Testis (tissue), 3 donors: Measurements from ENCODE around the gene HOXD10. TPM values are rescaled to one million over a fixed set of nuclear protein-coding genes. Genes with fewer than 3 reads are reported as not detected.

Experiments used
- DNase-seq: peaks from one replicate; pipeline ENCODE4 v3.0.0-alpha.2; 2019
- H3K27ac ChIP-seq, 2 donors: fragments of 200-600 bp; sonication (generic); one replicate each; pipeline ENCODE4 v1.5.1; 2019
- H3K27me3 ChIP-seq: fragments of 200-600 bp; sonication (generic); one replicate; pipeline ENCODE4 v1.5.1; 2019
- H3K36me3 ChIP-seq: fragments of 200-600 bp; sonication (generic); one replicate; pipeline ENCODE4 v1.5.1; 2017; ENCODE audit warnings: low read depth; ENCODE audit errors: missing control alignments
- H3K4me1 ChIP-seq: fragments of 200-600 bp; sonication (generic); one replicate; pipeline ENCODE4 v1.5.1; 2019
- H3K4me3 ChIP-seq, 2 donors: fragments of 200-600 bp; sonication (generic); one replicate each; pipeline ENCODE4 v1.5.1; 2017 to 2019
- H3K9me3 ChIP-seq: fragments of 200-600 bp; sonication (generic); one replicate; pipeline ENCODE4 v1.5.1; 2017
- POLR2A ChIP-seq: fragments of 450-650 bp; IDR thresholded peaks from one replicate; pipeline ENCODE4 v1.6.1; 2017; ENCODE audit warnings: antibody characterized with exemption, mild to moderate bottlenecking, moderate library complexity
- WGBS, 2 donors: methylation state at CpG; one replicate each; pipeline ENCODE4 v1.1.5; 2018; 5-methylcytosine and 5-hydroxymethylcytosine counted together
- intact Hi-C: fragments of 100-400 bp; cut with DNase I; formaldehyde crosslinking; loops from one replicate; pipeline ENCODE4 v1.15.1; 2023; ENCODE audit warnings: low total_unique reads
- polyA plus RNA-seq: library from polyadenylated mRNA; stranded (reverse); fragments of 350-450 nt; fragmentation: Illumina TruSeq; extraction: RNeasy Lipid Tissue Mini Kit (QIAGEN cat#74804); gene quantifications from one replicate; pipeline ENCODE4 v1.2.3, GENCODE V29; 2014; ENCODE audit warnings: low read depth, low replicate concordance; ENCODE audit not compliant: insufficient read depth
- total RNA-seq, 2 donors: library from RNA; depleted of rRNA; stranded (reverse); fragments of >200 nt; gene quantifications; one replicate each; pipeline ENCODE4 v1.2.3, GENCODE V29; 2016
- TF ChIP-seq, protein P1 (sequence below), 3 experiments: fragments of 450-650 bp in 2 of 3; fragments of 200-600 bp in 1 of 3; sonication (generic) in 1 of 3; IDR thresholded peaks; one replicate each; pipeline ENCODE4 v1.5.1; 2016 to 2019; ENCODE audit warnings: antibody characterized with exemption in 3 of 3, mild to moderate bottlenecking in 2 of 3, moderate library complexity in 1 of 3

HOXD10 gene
- total and polyA plus RNA-seq, 3 donors from 2014 or later = 0.92 to 3.3 (median 2.7) TPM

DNA sequence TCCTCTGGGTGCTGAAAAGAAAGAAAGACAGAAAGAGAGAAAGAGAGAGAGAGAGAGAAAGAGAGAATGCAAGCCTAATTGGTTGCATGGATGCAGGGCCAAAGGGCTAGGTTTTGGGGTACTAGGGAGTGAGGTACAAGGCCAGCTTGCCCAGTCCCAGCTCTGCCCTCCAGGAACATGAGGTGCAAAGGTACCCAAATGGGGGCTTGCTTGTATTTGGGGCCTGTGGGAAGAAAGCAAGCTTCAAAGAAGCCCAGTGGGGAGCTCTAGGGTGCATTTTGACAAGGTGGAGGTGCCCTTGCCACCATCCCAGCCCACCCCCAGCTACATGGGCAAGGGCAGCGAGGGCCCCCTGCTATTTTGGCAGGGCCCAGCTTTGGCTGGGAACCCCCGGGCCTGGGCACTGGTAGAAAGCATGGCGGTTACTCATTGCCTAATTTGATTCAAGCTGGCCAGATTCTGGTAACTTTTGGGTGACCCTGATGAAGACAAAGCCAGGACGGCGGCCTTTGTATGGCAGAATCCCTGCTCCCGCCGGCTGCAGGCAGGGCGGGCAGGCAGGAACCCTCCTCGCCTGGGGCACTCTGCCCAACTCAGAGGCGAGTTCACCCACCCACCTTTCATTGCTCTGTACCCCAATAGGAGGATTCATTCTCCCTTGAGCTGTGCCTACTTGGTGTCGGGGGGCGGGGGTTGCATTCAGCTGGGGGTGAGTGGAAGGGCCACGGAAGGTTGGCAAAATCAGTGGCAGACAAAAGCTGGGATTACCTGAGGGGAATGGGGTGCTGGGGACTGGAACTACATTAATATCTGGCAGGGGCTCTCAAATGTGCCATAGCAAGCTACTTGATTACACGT is 34.2 kb downstream of the HOXD10 start:
- H3K36me3 ChIP-seq = no peaks in the 10 kb centered on the region
- peaks cover 27% of the 10 kb centered on the region for H3K4me1 ChIP-seq
- H3K27ac ChIP-seq = no peak overlapping the region
- no peaks in the 10 kb centered on the region for H3K9me3 ChIP-seq
- intact Hi-C loops = no loop called here
- no peak for TF ChIP-seq POLR2A
- TF ChIP-seq, protein P1, sequence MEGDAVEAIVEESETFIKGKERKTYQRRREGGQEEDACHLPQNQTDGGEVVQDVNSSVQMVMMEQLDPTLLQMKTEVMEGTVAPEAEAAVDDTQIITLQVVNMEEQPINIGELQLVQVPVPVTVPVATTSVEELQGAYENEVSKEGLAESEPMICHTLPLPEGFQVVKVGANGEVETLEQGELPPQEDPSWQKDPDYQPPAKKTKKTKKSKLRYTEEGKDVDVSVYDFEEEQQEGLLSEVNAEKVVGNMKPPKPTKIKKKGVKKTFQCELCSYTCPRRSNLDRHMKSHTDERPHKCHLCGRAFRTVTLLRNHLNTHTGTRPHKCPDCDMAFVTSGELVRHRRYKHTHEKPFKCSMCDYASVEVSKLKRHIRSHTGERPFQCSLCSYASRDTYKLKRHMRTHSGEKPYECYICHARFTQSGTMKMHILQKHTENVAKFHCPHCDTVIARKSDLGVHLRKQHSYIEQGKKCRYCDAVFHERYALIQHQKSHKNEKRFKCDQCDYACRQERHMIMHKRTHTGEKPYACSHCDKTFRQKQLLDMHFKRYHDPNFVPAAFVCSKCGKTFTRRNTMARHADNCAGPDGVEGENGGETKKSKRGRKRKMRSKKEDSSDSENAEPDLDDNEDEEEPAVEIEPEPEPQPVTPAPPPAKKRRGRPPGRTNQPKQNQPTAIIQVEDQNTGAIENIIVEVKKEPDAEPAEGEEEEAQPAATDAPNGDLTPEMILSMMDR (IDR thresholded peaks at IDR 0.05) = no peak
- H3K27me3 ChIP-seq = no peaks in the 10 kb centered on the region
- DNase-seq = no peak
- peak overlapping the region in 1 of 2 donors; percentile 44 for H3K4me3 ChIP-seq
- 58 to 65% methylated on average over 8 to 14 of the region's 14 CpGs for WGBS, 2 donors

- Histone ChIP-seq H3K27me3 (no peaks in the 10 kb centered on the region), H3K36me3 (no peaks in the 10 kb centered on the region), H3K4me3 (peak within 1 kb of the TSS; percentile 6 to 44), H3K27ac (peak within 1 kb of the TSS in 1 of 2 donors; percentile 63), H3K4me1 (peaks cover 27% of the 10 kb centered on the region), H3K9me3 (no peaks in the 10 kb centered on the region)
- DNase-seq = no peak
- intact Hi-C loops = no loop called here
- TF ChIP-seq, protein P1 (IDR thresholded peaks at IDR 0.05) = no peak
- no peak for TF ChIP-seq POLR2A
- 41 to 42% methylated on average over 23 to 55 of the region's 55 CpGs for WGBS, 2 donors
Observed at GRCh38 chr2:176151442-176152287, 35.1 kb downstream of the HOXD10 start, which contains the start of gene HOXD4. TSS of gene HOXD4 (plus strand) at chr2:176151550. CDS start at chr2:176151634, 84 bp downstream.

DNA sequence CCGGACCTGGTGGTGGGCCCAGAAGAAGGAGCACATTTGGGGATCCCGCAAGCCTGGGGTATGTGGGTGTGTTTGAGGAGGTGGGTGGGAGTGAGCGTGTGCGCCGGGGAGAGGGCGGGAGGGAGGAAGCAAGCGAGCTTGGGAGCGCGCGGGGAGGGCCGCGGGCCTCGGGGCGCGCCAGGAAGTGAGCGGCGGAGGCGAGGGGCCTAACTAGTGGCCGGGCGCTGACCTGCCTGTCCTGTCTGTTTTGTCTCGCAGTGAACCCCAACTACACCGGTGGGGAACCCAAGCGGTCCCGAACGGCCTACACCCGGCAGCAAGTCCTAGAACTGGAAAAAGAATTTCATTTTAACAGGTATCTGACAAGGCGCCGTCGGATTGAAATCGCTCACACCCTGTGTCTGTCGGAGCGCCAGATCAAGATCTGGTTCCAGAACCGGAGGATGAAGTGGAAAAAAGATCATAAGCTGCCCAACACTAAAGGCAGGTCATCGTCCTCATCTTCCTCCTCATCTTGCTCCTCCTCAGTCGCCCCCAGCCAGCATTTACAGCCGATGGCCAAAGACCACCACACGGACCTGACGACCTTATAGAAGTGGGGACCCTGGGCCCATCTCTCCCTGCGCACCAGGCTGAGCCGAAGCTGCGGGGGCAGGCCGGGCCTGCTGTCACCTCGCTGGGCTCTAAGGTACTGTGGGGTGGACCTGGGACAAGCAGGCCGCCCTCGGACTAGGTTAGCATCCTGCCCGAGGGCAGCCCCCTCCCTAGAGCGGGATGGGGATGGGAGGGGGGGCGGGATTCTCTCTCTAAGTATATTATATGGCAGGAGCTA is 36.0 kb downstream of the HOXD10 start:
- H3K36me3 ChIP-seq = no peaks in the 10 kb centered on the region
- DNase-seq = no peak
- no peaks in the 10 kb centered on the region for H3K27me3 ChIP-seq
- TF ChIP-seq POLR2A = no peak
- TF ChIP-seq, protein P1 (IDR thresholded peaks at IDR 0.05) = no peak
- 30 to 46% methylated on average over 48 of the region's 48 CpGs for WGBS, 2 donors
- intact Hi-C loops = no loop called here
- peak overlapping the region; percentile 6 to 44 for H3K4me3 ChIP-seq
- no peaks in the 10 kb centered on the region for H3K9me3 ChIP-seq
- H3K4me1 ChIP-seq = peaks cover 27% of the 10 kb centered on the region
- H3K27ac ChIP-seq = peak overlapping the region in 1 of 2 donors; percentile 63

GRCh38 chr2:176154576-176155252 is 38.1 kb downstream of the HOXD10 start:
- DNase-seq = no peak
- 80 to 85% methylated on average over 11 of the region's 11 CpGs for WGBS, 2 donors
- Histone ChIP-seq H3K27ac (no peak overlapping the region), H3K4me3 (no peak overlapping the region), H3K36me3 (no peaks in the 10 kb centered on the region), H3K27me3 (no peaks in the 10 kb centered on the region), H3K4me1 (peaks cover 11% of the 10 kb centered on the region), H3K9me3 (no peaks in the 10 kb centered on the region)
- intact Hi-C loops = no loop called here
- no peak for TF ChIP-seq POLR2A
- TF ChIP-seq, protein P1 (IDR thresholded peaks at IDR 0.05) = no peak
